Caco-2 (cell line): ENCODE data around the gene TCF12. TPM values are rescaled to one million over a fixed set of nuclear protein-coding genes. Genes with fewer than 3 reads are reported as not detected.

Source experiments
- BruUV-seq: library from RNA; stranded (reverse); fragments of 400-500 nt; replicated peaks from 2 replicates; lab custom pipeline; 2021; lab: Mats Ljungman, UMichigan
- CTCF ChIA-PET: fragments of 300-600 bp; sonication (Branson Sonifier 250); formaldehyde crosslinking; loops from one replicate; lab custom pipeline; 2022; ENCODE audit warnings: antibody characterized with exemption; lab: Charles Lee
- POLR2A ChIA-PET: fragments of 300-600 bp; sonication (Branson Sonifier 250); formaldehyde crosslinking; loops from one replicate; lab custom pipeline; 2022; ENCODE audit warnings: antibody characterized with exemption; lab: Charles Lee
- DNase-seq, 2 experiments: peaks; one replicate each; pipeline versions ENCODE4 v3.0.0 to v3.0.0-alpha.2; 2020 to 2022
- H3K27me3 ChIP-seq: replicated peaks from 2 replicates; pipeline ENCODE4 v1.6.0; 2011; ENCODE audit warnings: low read length; ENCODE audit not compliant: control insufficient read depth, insufficient read depth
- H3K36me3 ChIP-seq: 2 replicates; pipeline ENCODE4 v1.5.1; 2011; ENCODE audit warnings: low read length; ENCODE audit not compliant: control insufficient read depth, insufficient read depth
- H3K4me1 ChIP-seq: fragments of 250-450 bp; sonication (Bioruptor Pico); 2 replicates; pipeline ENCODE4 v1.5.1; 2020; ENCODE audit warnings: mild to moderate bottlenecking
- H3K4me3 ChIP-seq: 2 replicates; pipeline ENCODE4 v1.5.1; 2011; ENCODE audit warnings: low read depth, mild to moderate bottlenecking, control low read depth, low read length
- H3K9me3 ChIP-seq: fragments of 250-450 bp; sonication (Bioruptor Pico); 2 replicates; pipeline ENCODE4 v1.5.1; 2020; ENCODE audit warnings: mild to moderate bottlenecking, moderate library complexity
- H3K27ac Mint-ChIP-seq: one replicate; pipeline ENCODE4 v1.8.0; 2022; ENCODE audit warnings: mixed read lengths; ENCODE audit not compliant: unreplicated experiment
- H3K27me3 Mint-ChIP-seq: one replicate; pipeline ENCODE4 v1.8.0; 2022; ENCODE audit warnings: mixed read lengths; ENCODE audit not compliant: insufficient read depth, unreplicated experiment
- H3K36me3 Mint-ChIP-seq: one replicate; pipeline ENCODE4 v1.8.0; 2022; ENCODE audit warnings: mild to moderate bottlenecking, mixed read lengths; ENCODE audit not compliant: insufficient read depth, unreplicated experiment
- H3K4me1 Mint-ChIP-seq: one replicate; pipeline ENCODE4 v1.8.0; 2022; ENCODE audit warnings: low read depth, mixed read lengths; ENCODE audit not compliant: unreplicated experiment
- H3K4me3 Mint-ChIP-seq: one replicate; pipeline ENCODE4 v1.8.0; 2022; ENCODE audit warnings: mild to moderate bottlenecking, moderate library complexity, mixed read lengths; ENCODE audit not compliant: unreplicated experiment
- H3K9me3 Mint-ChIP-seq: one replicate; pipeline ENCODE4 v1.8.0; 2022; ENCODE audit warnings: mixed read lengths; ENCODE audit not compliant: unreplicated experiment
- CTCF ChIP-seq, 2 experiments: fragments of 200-600 bp in 1 of 2; IDR thresholded peaks; 1 replicate in 1 of 2; 2 replicates in 1 of 2; pipeline versions ENCODE4 v1.5.1 to v1.8.0; 2011 to 2022; ENCODE audit warnings: antibody characterized with exemption in 1 of 2, control low read depth in 1 of 2, inconsistent platforms in 1 of 2, low read depth in 1 of 2, low read length in 1 of 2, mild to moderate bottlenecking in 1 of 2, moderate library complexity in 1 of 2; ENCODE audit not compliant: insufficient read depth in 1 of 2, severe bottlenecking in 1 of 2, unreplicated experiment in 1 of 2
- intact Hi-C: fragments of 100-400 bp; cut with micrococcal nuclease; formaldehyde crosslinking; loops from one replicate; pipeline ENCODE4 v1.10.0; 2022; ENCODE audit not compliant: unreplicated experiment
- total RNA-seq: library from RNA; stranded (reverse); gene quantifications from 2 replicates; pipeline ENCODE4 v1.2.3, GENCODE V29; 2022

Gene TCF12
- total RNA-seq, 1 experiment from 2014 or later: 64.4 TPM

- Mint-ChIP-seq H3K27me3 (no peaks in the 10 kb centered on the region), H3K4me1 (peaks cover 5% of the 10 kb centered on the region), H3K36me3 (no peaks in the 10 kb centered on the region), H3K27ac (no peak overlapping the region), H3K9me3 (no peaks in the 10 kb centered on the region), H3K4me3 (no peak overlapping the region)
- Histone ChIP-seq H3K27me3 (no peaks in the 10 kb centered on the region), H3K9me3 (no peaks in the 10 kb centered on the region), H3K36me3 (no peaks in the 10 kb centered on the region), H3K4me1 (peaks cover 7% of the 10 kb centered on the region; the same call in 1 of the 2 replicates), H3K4me3 (no peak overlapping the region)
- no peak for DNase-seq
- POLR2A ChIA-PET: no interaction called here
- CTCF ChIA-PET: no interaction called here
- no peak for TF ChIP-seq CTCF (IDR thresholded peaks at IDR 0.05; ENCODE audit: insufficient read depth in 1 of 2, low read depth in 1 of 2, low read length in 1 of 2, severe bottlenecking in 1 of 2, unreplicated experiment in 1 of 2)
- no TSS peak for BruUV-seq
- intact Hi-C loops: no loop called here
Measured at GRCh38 chr15:56936929-56937328, 18.5 kb downstream of the TCF12 start.

GRCh38 chr15:56939257-56939656, 20.8 kb downstream of the TCF12 start:
- intact Hi-C loops: no loop called here
- no peaks in the 10 kb centered on the region for H3K9me3 Mint-ChIP-seq
- H3K27me3 Mint-ChIP-seq: no peaks in the 10 kb centered on the region
- H3K4me3 Mint-ChIP-seq: no peak overlapping the region
- no peak for TF ChIP-seq CTCF (IDR thresholded peaks at IDR 0.05; ENCODE audit: insufficient read depth in 1 of 2, low read depth in 1 of 2, low read length in 1 of 2, severe bottlenecking in 1 of 2, unreplicated experiment in 1 of 2)
- BruUV-seq: no TSS peak
- no peaks in the 10 kb centered on the region for H3K36me3 Mint-ChIP-seq
- Histone ChIP-seq H3K4me1 (no peaks in the 10 kb centered on the region), H3K9me3 (no peaks in the 10 kb centered on the region), H3K27me3 (no peaks in the 10 kb centered on the region), H3K4me3 (no peak overlapping the region), H3K36me3 (no peaks in the 10 kb centered on the region)
- DNase-seq: no peak
- H3K4me1 Mint-ChIP-seq: peaks cover 5% of the 10 kb centered on the region
- ChIA-PET POLR2A (no interaction called here), CTCF (interaction anchor here (0.6 to 0.7 kb wide), 2 partner anchors 34 to 75 kb away, joined by 4 to 5 read pairs; no protein-coding TSS in a partner anchor)
- no peak overlapping the region for H3K27ac Mint-ChIP-seq

GRCh38 chr15:56940388-56940787, 21.9 kb downstream of the TCF12 start:
- Mint-ChIP-seq H3K27me3 (no peaks in the 10 kb centered on the region), H3K9me3 (no peaks in the 10 kb centered on the region), H3K4me1 (peaks cover 5% of the 10 kb centered on the region), H3K36me3 (no peaks in the 10 kb centered on the region), H3K27ac (no peak overlapping the region), H3K4me3 (no peak overlapping the region)
- CTCF ChIA-PET: no interaction called here
- Histone ChIP-seq H3K4me1 (no peaks in the 10 kb centered on the region), H3K27me3 (no peaks in the 10 kb centered on the region), H3K36me3 (no peaks in the 10 kb centered on the region), H3K9me3 (0 out of 2 replicates have a peak, but pooled peaks cover 5% of the 10 kb centered on the region), H3K4me3 (no peak overlapping the region)
- BruUV-seq: no TSS peak
- POLR2A ChIA-PET: interaction anchor here (0.7 kb wide), 1 partner anchor 22 kb away, joined by 7 read pairs; the partner anchor contains the start of gene TCF12
- intact Hi-C loops: no loop called here
- no peak for TF ChIP-seq CTCF (IDR thresholded peaks at IDR 0.05; ENCODE audit: insufficient read depth in 1 of 2, low read depth in 1 of 2, low read length in 1 of 2, severe bottlenecking in 1 of 2, unreplicated experiment in 1 of 2)
- no peak for DNase-seq
